CD4-positive, alpha-beta T cell treated with Interferon gamma for 1 hour (primary cell): ENCODE data around the gene KRTAP20-1.

ENCODE experiments used
- DNase-seq: peaks from one replicate; pipeline ENCODE4 v3.0.0-alpha.2; 2020

Gene KRTAP20-1

GRCh38 chr21:30652891-30653290 lies 36.7 kb downstream of the KRTAP20-1 start:
- DNase-seq = no peak
